Tibial artery (tissue), 4 donors: ENCODE measurements around the gene PLAU.

ENCODE experiments used
- DNase-seq, 2 donors: peaks; one replicate each; pipeline ENCODE4 v3.0.0-alpha.2; 2019
- H3K27ac ChIP-seq, 2 donors: fragments of 200-600 bp; sonication (generic) in 1 of 2; 1 replicate in 1 of 2; 2 replicates in 1 of 2; pipeline ENCODE4 v1.5.1; 2018 to 2019; ENCODE audit warnings: mild to moderate bottlenecking in 1 of 2
- H3K27me3 ChIP-seq, 2 donors: fragments of 200-600 bp; sonication (generic) in 1 of 2; one replicate each; pipeline versions ENCODE4 v1.5.1 to v1.6.0; 2016 to 2019
- H3K36me3 ChIP-seq, 3 donors: fragments of 200-600 bp; sonication (generic) in 2 of 3; one replicate each; pipeline ENCODE4 v1.5.1; 2016 to 2019; ENCODE audit warnings: mild to moderate bottlenecking in 2 of 3
- H3K4me1 ChIP-seq, 4 donors: fragments of 200-600 bp; sonication (generic) in 2 of 4; 1 replicate in 3 of 4; 2 replicates in 1 of 4; pipeline ENCODE4 v1.5.1; 2016 to 2019
- H3K4me3 ChIP-seq, 2 donors: fragments of 200-600 bp; sonication (generic) in 1 of 2; 1 replicate in 1 of 2; 2 replicates in 1 of 2; pipeline ENCODE4 v1.5.1; 2018 to 2019; ENCODE audit warnings: mild to moderate bottlenecking in 2 of 2
- H3K9me3 ChIP-seq, 3 donors: fragments of 200-600 bp; sonication (generic) in 1 of 3; one replicate each; pipeline ENCODE4 v1.5.1; 2016 to 2019
- CTCF ChIP-seq, 2 experiments: fragments of 200-600 bp in 1 of 2; fragments of 450-650 bp in 1 of 2; IDR thresholded peaks; one replicate each; pipeline ENCODE4 v1.5.1; 2017 to 2019; ENCODE audit warnings: antibody characterized with exemption in 2 of 2, mild to moderate bottlenecking in 1 of 2, moderate library complexity in 1 of 2
- intact Hi-C: fragments of 100-400 bp; cut with DNase I; formaldehyde crosslinking; loops from one replicate; pipeline ENCODE4 v1.15.0; 2023; ENCODE audit warnings: low total_unique reads

The PLAU gene

GRCh38 chr10:73865459-73866442 lies 45.2 kb upstream of the PLAU start:
- H3K9me3 ChIP-seq = no peaks in the 10 kb centered on the region
- H3K36me3 ChIP-seq = peaks cover 15 to 57% (median 28%) of the 10 kb centered on the region in 3 donors
- peaks cover 0 to 100% (median 97%) of the 10 kb centered on the region in 4 donors for H3K4me1 ChIP-seq
- peak in 1 of 2 donors; percentile 49 for DNase-seq
- H3K4me3 ChIP-seq = no peak overlapping the region
- H3K27me3 ChIP-seq = no peaks in the 10 kb centered on the region
- TF ChIP-seq CTCF (IDR thresholded peaks at IDR 0.05) = no peak
- intact Hi-C loops = no loop called here
- H3K27ac ChIP-seq = peak overlapping the region; percentile 86 to 88

- Histone ChIP-seq H3K9me3 (no peaks in the 10 kb centered on the region), H3K4me3 (peak overlapping the region in 1 of 2 donors; percentile 35), H3K27me3 (no peaks in the 10 kb centered on the region), H3K4me1 (peaks cover 0 to 100% (median 98%) of the 10 kb centered on the region in 4 donors), H3K27ac (peak overlapping the region; percentile 86 to 88), H3K36me3 (peaks cover 15 to 60% (median 36%) of the 10 kb centered on the region in 3 donors)
- no peak for DNase-seq
- no peak for TF ChIP-seq CTCF (IDR thresholded peaks at IDR 0.05)
- intact Hi-C loops = no loop called here
Observed at GRCh38 chr10:73866621-73867020, 44.3 kb upstream of the PLAU start.

GRCh38 chr10:73867126-73867807 lies 43.7 kb upstream of the PLAU start:
- Histone ChIP-seq H3K4me3 (peak overlapping the region; percentile 17 to 35), H3K36me3 (peaks cover 15 to 64% (median 36%) of the 10 kb centered on the region in 3 donors)

GRCh38 chr10:73867871-73868631 lies 42.9 kb upstream of the PLAU start:
- no peak for TF ChIP-seq CTCF (IDR thresholded peaks at IDR 0.05)
- Histone ChIP-seq H3K4me1 (peaks cover 0 to 100% (median 98%) of the 10 kb centered on the region in 4 donors), H3K36me3 (peaks cover 15 to 62% (median 35%) of the 10 kb centered on the region in 3 donors), H3K4me3 (peak overlapping the region in 1 of 2 donors; percentile 35), H3K27me3 (no peaks in the 10 kb centered on the region), H3K9me3 (no peaks in the 10 kb centered on the region), H3K27ac (peak overlapping the region; percentile 86 to 88)
- intact Hi-C loops = no loop called here
- DNase-seq = no peak

More at GRCh38 chr10:73867126-73867807, 43.7 kb upstream of the PLAU start:
- intact Hi-C loops = no loop called here
- H3K27ac ChIP-seq = peak overlapping the region; percentile 86 to 88
- H3K27me3 ChIP-seq = no peaks in the 10 kb centered on the region
- TF ChIP-seq CTCF (IDR thresholded peaks at IDR 0.05) = no peak
- no peaks in the 10 kb centered on the region for H3K9me3 ChIP-seq
- H3K4me1 ChIP-seq = peaks cover 0 to 100% (median 98%) of the 10 kb centered on the region in 4 donors
- DNase-seq = peak in 1 of 2 donors; percentile 85

GRCh38 chr10:73868655-73869195 lies 42.2 kb upstream of the PLAU start:
- no peaks in the 10 kb centered on the region for H3K9me3 ChIP-seq
- no peaks in the 10 kb centered on the region for H3K27me3 ChIP-seq
- H3K36me3 ChIP-seq = peaks cover 15 to 56% (median 28%) of the 10 kb centered on the region in 3 donors
- TF ChIP-seq CTCF (IDR thresholded peaks at IDR 0.05) = no peak
- H3K27ac ChIP-seq = peak overlapping the region; percentile 86 to 88
- peak overlapping the region in 1 of 2 donors; percentile 2 for H3K4me3 ChIP-seq
- peaks cover 0 to 96% (median 93%) of the 10 kb centered on the region in 4 donors for H3K4me1 ChIP-seq
- intact Hi-C loops = no loop called here
- DNase-seq = no peak
